IgD-negative memory B cell (primary cell): ENCODE data around the gene PTX4. TPM values are rescaled to one million over a fixed set of nuclear protein-coding genes. Genes with fewer than 3 reads are reported as not detected.

Experiments
- H3K27ac Mint-ChIP-seq, 3 donors: one replicate each; pipeline ENCODE4 v1.8.0; 2020 to 2022; ENCODE audit warnings: mild to moderate bottlenecking in 3 of 3, mixed read lengths in 3 of 3, moderate library complexity in 1 of 3
- H3K27me3 Mint-ChIP-seq: one replicate; pipeline ENCODE4 v1.8.0; 2021; ENCODE audit warnings: mixed read lengths
- H3K36me3 Mint-ChIP-seq: one replicate; pipeline ENCODE4 v1.8.0; 2020; ENCODE audit warnings: mild to moderate bottlenecking, mixed read lengths
- H3K4me1 Mint-ChIP-seq, 3 donors: one replicate each; pipeline ENCODE4 v1.8.0; 2020 to 2022; ENCODE audit warnings: mixed read lengths in 3 of 3, mild to moderate bottlenecking in 1 of 3
- H3K4me3 Mint-ChIP-seq, 4 donors: one replicate each; pipeline ENCODE4 v1.8.0; 2020 to 2022; ENCODE audit warnings: mild to moderate bottlenecking in 4 of 4, mixed read lengths in 4 of 4, moderate library complexity in 3 of 4
- H3K9me3 Mint-ChIP-seq, 3 donors: one replicate each; pipeline ENCODE4 v1.8.0; 2020 to 2021; ENCODE audit warnings: mixed read lengths in 3 of 3, mild to moderate bottlenecking in 1 of 3
- polyA plus RNA-seq: library from polyadenylated mRNA; unstranded; fragments of 300-500 nt; fragmentation: Illumina TruSeq; gene quantifications from one replicate; pipeline ENCODE4 v1.2.3, GENCODE V29; 2021

Gene PTX4
- polyA plus RNA-seq, 1 donor from 2014 or later, result not detected

DNA sequence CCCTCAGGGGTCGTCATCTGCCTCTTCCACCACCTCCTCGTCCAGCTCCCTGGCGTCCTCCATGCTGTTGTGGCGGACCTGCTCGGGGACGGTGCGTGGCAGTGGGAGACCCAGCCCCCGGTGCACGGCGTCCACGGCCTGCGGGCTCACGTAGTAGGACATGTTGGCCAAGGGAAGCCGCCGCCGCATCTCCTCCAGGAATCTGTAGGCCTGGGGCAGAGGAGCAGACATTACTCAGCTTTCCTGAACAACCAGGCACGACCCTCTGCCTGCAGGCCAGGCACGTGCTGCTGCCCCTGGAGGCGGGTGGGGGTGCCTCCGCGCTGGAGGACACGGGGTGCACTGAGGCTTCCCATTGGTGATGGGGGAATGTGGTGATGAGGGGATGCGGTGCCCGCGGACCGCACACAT lies 22.2 kb upstream of the PTX4 start:
- no peaks in the 10 kb centered on the region for H3K4me1 Mint-ChIP-seq
- no peaks in the 10 kb centered on the region for H3K36me3 Mint-ChIP-seq
- H3K27me3 Mint-ChIP-seq, result no peaks in the 10 kb centered on the region
- H3K27ac Mint-ChIP-seq, result no peak overlapping the region
- H3K9me3 Mint-ChIP-seq, result peaks cover 2 to 5% (median 4%) of the 10 kb centered on the region in 3 donors
- no peak overlapping the region for H3K4me3 Mint-ChIP-seq

DNA sequence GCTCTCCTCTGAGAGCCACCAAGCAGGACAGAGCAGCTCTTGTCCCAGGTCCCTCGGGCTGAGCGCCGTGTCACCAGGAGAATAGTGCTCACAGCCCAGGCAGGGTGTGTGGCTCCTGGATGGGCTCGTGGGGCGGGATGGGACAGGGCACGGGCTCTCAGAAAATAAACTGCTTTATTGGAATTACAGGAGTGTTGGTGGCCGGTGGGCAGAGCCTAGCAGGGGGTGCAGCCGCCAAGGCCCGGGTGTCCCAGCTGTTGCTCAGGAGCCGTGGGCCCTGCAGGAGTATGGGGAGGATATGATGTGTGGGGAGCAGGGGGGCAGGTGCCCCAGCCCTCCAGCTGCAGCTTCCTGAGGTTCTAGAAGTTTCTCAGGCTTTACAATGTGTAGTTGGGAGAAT lies 21.5 kb upstream of the PTX4 start:
- H3K27ac Mint-ChIP-seq, result no peak overlapping the region
- peak overlapping the region in 1 of 4 donors; percentile 28 for H3K4me3 Mint-ChIP-seq
- H3K4me1 Mint-ChIP-seq, result no peaks in the 10 kb centered on the region

DNA sequence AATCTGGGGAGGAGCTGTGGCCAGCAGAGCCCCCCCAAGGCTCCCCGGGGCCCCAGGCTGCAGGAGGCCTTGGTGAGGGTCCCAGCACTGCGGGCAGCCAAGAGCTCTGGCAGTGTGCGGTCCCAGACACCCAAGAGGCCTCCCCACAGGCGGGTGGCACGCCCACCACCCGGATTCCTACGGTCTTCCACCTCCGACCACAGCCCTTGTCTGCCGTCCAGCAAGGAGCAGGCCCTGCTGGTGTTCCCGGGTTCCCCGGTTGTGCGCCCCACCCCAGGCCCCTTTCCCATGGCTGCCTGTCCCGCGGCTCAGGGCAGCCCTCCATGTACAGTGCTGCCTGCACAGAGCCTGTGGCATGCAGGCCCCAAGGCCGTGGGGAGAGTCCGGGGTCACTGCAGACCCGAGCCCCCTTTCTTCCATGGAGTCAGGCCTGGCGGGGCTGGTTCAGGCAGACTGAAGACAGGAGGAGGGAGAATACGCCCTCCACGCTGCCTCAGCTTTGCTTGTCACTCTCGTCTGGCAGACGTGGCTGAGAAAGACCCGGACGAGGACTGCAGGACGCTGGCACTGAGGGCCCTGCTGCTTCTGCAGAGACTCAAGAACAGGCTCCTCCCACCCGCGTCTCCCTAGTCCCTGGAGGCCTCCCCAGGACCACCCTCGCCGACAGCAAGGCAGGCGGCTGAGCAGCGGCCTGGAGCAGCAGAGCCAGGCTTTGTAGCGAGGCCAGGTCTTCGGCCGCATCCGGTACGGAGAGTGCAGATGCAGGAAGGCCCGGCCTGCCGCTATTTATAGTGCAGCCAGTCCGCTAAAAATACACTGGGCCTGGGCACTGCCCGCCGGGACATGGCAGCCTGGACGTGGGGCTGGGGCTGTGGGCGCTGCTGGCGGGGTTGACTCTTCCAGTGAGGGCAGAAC lies 20.8 kb upstream of the PTX4 start:
- Mint-ChIP-seq H3K27ac (no peak overlapping the region), H3K36me3 (no peaks in the 10 kb centered on the region), H3K4me1 (no peaks in the 10 kb centered on the region), H3K9me3 (no peaks in the 10 kb centered on the region), H3K4me3 (no peak overlapping the region), H3K27me3 (no peaks in the 10 kb centered on the region)

More for the DNA sequence above, 21.5 kb upstream of the PTX4 start:
- Mint-ChIP-seq H3K27me3 (no peaks in the 10 kb centered on the region), H3K36me3 (no peaks in the 10 kb centered on the region), H3K9me3 (peaks cover 2 to 4% (median 3%) of the 10 kb centered on the region in 3 donors)

DNA sequence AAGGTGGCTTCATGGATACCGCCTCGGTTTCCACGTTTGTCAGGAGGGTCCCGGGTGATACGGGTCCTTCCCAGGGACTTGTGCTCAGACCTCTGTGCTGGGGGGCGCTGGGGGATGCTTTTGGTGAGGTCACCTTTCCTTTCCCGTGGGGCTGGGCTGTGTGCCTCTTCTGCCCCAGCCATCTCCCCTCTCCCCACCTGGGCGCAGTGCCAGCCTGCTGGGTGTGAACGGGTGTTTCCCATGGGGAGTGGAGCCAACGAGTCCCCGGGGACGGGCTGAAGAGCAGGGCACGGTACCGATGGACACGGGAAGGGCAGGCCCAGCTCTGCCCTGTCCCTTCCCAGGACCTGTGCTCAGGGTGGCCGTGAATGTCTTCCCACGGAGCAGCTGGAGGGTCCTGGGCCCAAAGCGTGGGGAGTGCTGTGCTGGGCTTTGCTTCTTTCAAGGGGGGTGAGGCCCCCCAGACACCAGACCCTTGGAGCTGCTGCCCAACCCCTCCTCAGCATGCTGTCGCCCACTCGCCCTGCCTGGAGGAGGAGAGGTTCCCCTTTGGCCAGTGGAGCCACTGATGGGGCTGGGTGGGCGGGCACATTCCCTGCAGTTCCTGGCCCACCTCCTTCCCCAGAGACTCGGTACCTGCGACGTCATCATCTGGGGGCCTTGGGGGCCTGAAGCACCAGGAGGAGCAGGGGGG lies 19.9 kb upstream of the PTX4 start:
- no peaks in the 10 kb centered on the region for H3K27me3 Mint-ChIP-seq
- no peak overlapping the region for H3K27ac Mint-ChIP-seq
- no peak overlapping the region for H3K4me3 Mint-ChIP-seq
- H3K36me3 Mint-ChIP-seq, result no peaks in the 10 kb centered on the region
- no peaks in the 10 kb centered on the region for H3K4me1 Mint-ChIP-seq
- no peaks in the 10 kb centered on the region for H3K9me3 Mint-ChIP-seq

DNA sequence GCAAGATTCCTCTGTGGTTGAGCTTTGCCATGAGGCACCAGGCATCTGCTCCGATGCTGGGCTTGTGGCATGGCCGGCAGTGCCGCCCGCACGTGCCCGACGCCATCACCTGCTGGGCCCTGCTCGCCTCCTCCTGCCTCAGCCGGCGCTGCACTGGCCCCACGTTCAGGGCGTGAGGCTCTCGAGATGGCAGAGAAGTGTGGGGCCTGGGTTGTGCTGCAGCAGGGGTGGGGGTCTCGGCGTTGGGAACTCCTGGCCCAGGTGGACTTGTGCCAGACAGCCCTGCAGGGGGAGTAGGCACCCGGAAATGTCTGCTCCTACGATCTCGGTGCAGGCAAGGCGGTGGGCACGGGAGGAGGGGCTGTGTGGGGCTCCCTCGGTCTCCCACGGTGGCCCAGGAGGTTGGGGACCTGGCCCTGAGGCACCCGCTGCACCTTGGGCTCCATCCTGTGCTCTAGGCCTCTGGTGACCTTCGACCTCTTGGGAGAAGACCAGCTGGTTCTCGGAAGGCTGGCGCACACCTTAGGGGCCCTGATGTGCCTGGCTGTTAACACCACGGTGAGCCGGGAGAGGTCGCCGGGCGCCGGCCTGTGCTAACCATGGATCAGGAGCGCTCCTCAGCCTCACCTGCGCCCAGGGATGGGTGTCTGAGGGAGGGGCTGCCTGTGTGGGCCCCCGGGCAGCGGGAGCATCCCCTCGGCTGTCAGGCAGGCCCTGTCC lies 17.9 kb upstream of the PTX4 start:
- Mint-ChIP-seq H3K9me3 (no peaks in the 10 kb centered on the region), H3K4me1 (no peaks in the 10 kb centered on the region), H3K27ac (no peak overlapping the region), H3K4me3 (no peak overlapping the region), H3K36me3 (no peaks in the 10 kb centered on the region), H3K27me3 (no peaks in the 10 kb centered on the region)

DNA sequence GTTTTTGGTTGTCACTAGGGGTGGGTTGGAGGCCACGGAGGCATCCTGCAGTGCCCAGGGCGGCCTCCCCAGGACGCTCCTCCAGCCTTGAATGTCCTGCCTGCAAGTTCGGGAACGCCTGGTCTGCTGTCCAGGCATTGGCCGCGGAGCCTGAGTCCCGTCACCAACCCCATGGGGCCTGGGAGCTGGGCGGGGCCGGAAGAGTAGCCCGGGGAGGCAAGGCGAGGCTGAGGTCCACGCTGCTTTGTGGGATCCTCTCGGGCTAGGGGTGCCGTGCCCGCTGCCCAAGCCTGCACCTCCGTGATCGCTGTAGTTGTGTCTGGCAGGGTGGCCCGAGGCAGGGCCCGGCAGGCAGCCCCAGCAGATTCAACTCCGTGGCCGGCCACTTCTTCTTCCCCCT lies 17.2 kb upstream of the PTX4 start:
- Mint-ChIP-seq H3K27me3 (no peaks in the 10 kb centered on the region), H3K36me3 (no peaks in the 10 kb centered on the region), H3K4me3 (no peak overlapping the region), H3K27ac (no peak overlapping the region), H3K9me3 (no peaks in the 10 kb centered on the region), H3K4me1 (no peaks in the 10 kb centered on the region)

DNA sequence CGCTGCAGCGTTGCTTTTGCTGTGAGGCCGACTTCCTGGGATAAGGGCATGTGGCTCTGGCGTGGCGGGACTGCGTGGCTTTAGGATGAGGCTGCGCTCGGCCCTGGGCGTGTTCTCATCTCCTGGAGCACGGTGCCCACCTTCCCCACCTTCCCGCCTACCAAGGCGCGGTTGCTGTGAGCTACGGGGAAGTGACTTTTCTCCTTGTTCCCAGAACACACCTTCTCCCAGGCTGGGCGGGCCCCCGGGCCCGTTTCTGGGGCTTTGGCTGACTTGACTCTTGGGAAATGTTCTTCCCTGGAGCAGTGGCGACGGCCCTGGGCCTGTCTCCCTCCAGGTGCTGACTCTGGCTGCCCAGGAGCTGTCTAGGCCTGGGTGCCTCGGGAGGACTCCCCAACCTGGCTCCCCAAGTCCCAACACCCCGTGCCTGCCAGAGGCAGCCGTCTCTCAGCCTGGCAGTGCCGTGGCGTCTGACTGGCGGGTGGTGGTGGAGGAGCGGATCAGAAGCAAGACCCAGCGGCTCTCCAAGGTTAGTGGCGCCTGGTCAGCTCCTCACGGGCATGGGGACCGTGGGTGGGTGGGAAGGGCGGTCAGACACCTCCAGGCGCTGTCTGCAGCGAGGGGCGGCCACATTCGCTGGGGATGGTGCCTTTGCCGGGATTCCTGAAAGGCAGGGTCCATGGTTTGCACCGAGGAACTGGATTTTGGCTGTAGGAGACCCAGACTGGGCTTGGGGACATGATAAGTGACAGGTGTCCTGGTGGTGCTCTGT lies 16.5 kb upstream of the PTX4 start:
- no peaks in the 10 kb centered on the region for H3K36me3 Mint-ChIP-seq
- no peaks in the 10 kb centered on the region for H3K27me3 Mint-ChIP-seq
- H3K4me1 Mint-ChIP-seq, result no peaks in the 10 kb centered on the region
- H3K9me3 Mint-ChIP-seq, result no peaks in the 10 kb centered on the region
- H3K4me3 Mint-ChIP-seq, result no peak overlapping the region
- no peak overlapping the region for H3K27ac Mint-ChIP-seq

DNA sequence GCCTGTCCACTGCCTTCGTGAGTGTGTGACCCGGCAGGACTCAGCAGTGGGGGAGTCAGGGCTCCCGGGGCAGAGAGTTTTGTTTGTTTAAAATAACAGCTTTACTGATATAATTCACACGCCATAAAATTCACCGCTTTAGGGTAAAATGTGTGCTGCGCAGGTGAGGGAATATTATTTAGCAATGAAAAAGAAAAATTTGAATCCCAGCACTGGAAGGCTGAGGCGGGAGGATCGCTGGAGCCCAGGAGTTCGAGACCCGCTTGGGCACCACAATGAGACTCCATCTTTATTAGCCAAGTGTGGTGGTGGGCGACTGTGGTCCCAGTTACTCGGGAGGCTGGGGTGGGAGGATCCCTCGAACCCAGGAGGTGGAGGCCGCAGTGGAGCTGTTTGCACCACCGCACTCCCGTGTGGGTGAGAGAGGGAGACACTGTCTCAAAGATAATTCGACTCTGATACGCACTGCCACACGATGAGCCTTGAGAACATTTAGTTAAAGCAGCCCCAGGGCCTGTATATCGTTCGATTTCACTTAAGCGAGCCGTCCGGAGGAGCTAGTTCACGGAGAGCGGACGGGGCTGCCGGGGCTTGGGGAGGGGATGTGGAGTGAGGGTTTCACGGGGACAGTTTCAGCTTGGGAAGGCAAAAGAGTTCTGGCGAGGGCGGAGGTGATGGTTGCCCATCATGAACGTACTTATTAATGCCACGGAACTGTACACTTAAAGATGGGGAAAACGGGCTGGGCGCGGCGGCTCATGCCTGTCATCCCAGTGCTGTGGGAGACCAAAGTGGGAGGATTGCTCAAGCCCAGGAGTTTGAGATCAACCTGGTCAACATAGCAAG lies 14.6 kb upstream of the PTX4 start:
- Mint-ChIP-seq H3K36me3 (peaks cover 3% of the 10 kb centered on the region), H3K4me3 (no peak overlapping the region), H3K27ac (peak overlapping the region in 1 of 3 donors; percentile 53), H3K9me3 (no peaks in the 10 kb centered on the region), H3K4me1 (no peaks in the 10 kb centered on the region), H3K27me3 (no peaks in the 10 kb centered on the region)

DNA sequence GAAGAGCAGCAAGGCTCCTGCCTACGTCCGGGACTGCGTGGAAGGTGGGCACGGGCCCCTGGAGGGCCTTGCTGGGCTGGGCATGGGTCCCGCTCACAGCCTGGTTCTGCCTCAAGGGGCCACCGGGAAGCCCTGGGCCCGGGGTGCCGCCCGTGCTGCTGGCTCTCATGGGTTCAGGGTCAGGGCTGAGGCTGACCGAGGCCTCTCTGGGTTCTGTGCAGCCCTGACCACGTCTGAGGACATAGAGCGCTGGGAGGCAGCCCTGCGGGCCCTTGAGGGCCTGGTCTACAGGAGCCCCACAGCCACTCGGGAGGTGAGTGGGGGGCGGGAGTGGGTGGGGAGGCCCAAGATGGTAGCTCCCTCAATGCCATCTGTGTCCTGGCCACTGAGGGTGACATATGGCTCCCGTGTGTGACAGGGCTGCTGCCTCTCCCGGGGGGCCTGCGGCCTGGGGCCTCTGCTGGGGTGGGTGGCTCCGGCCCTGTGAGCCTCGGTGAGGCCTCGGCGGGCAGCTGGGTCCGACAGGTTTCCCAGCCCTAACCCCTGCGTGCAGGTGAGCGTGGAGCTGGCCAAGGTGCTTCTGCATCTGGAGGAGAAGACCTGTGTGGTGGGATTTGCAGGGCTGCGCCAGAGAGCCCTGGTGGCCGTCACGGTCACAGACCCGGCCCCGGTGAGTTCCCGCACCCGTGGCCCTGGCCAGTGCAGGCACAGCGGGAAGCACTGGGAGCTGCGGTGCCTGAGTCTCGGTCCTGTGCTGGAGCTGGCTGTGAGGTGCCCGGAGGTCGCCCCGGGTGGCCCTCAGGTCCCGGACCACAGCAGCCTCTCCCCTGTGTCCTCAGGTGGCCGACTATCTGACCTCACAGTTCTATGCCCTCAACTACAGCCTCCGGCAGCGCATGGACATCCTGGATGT lies 13.6 kb upstream of the PTX4 start:
- Mint-ChIP-seq H3K36me3 (peaks cover 3% of the 10 kb centered on the region), H3K9me3 (no peaks in the 10 kb centered on the region), H3K4me1 (no peaks in the 10 kb centered on the region), H3K4me3 (no peak overlapping the region), H3K27ac (no peak overlapping the region), H3K27me3 (no peaks in the 10 kb centered on the region)

DNA sequence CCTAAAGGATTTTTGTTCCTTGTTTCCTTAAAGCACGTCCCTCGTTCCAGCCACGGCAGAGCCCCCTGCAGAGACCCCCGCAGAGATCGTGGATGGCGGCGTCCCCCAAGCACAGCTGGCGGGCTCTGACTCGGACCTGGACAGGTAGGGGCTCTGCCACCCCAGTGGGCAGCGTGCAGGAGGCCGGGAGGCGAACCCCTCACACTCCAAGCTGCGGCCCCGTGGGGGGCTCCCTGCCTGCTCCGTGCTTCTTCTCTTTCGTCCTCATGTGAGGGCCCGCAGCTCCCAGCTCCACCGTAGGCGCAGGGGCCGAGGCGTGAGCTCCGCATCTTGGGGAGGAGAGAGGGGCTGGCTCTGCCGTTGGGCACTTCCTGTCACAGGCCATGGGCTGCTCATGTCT lies 12.9 kb upstream of the PTX4 start:
- H3K27me3 Mint-ChIP-seq, result no peaks in the 10 kb centered on the region
- H3K9me3 Mint-ChIP-seq, result no peaks in the 10 kb centered on the region
- no peak overlapping the region for H3K27ac Mint-ChIP-seq
- no peak overlapping the region for H3K4me3 Mint-ChIP-seq
- H3K36me3 Mint-ChIP-seq, result peaks cover 3% of the 10 kb centered on the region
- H3K4me1 Mint-ChIP-seq, result no peaks in the 10 kb centered on the region

DNA sequence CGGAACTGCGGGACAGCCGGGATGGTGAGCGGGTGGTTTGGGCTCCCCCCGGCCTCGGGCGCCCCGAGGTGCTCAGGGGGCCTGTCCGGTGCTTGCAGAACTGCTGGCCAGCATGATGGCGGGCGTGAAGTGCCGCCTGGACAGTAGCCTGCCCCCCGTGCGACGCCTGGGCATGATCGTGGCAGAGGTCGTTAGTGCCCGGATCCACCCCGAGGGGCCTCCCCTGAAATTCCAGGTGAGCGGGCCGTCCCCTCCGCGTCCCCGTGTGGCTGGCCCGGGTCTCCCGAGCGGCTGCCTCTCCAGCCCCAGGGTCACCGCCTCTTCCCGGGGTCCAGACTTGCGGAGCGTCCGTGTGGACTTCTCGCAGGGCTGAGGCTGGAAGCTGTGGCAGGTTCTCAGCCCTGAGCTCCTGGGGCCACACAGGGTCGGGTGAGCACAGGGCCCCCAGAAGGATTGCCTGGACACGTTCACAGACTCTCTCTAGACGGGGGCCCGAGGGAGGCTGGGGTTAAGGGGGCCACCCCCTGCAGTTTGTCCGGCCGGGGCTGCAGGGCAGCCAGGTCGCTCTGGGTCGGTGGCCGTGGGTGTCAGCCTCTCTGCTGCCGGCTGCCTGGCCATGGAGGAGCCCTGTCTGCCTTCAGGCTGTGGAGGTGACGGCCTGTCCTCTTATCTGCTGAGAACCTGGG lies 11.9 kb upstream of the PTX4 start:
- no peaks in the 10 kb centered on the region for H3K4me1 Mint-ChIP-seq
- H3K27ac Mint-ChIP-seq, result no peak overlapping the region
- no peak overlapping the region for H3K4me3 Mint-ChIP-seq
- peaks cover 3% of the 10 kb centered on the region for H3K36me3 Mint-ChIP-seq
- no peaks in the 10 kb centered on the region for H3K27me3 Mint-ChIP-seq
- no peaks in the 10 kb centered on the region for H3K9me3 Mint-ChIP-seq

DNA sequence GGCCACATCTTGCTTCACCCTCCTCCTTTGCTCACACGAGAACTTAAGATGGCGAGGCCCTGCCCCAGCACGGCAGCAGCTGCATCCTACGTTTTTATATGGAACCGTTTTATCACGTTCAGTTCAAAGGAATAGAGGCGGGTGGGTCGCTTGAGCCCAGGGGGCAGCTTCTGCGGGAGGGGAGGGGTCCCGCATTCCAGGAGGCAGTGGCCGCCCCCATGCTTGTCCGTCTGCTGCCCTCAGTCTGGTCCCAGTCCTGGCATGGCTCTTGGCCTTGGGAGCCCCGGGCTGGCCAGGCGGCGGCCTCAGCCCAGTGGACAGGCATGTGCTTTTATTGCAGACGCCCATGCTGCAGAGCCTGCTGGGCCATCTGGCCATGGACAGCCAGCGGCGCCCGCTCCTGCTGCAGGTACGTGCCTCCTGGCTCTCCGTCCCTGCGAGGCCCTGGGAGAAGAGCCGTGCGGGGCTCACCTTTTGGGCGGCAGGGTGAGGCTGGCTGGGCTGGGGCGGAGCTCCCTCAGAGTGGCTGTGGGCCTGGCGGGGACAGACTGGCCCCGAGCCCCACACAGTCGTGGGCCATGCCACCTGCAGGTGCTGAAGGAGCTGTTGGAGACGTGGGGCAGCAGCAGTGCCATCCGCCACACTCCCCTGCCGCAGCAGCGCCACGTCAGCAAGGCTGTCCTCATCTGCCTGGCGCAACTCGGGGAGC lies 11.2 kb upstream of the PTX4 start:
- Mint-ChIP-seq H3K27ac (no peak overlapping the region), H3K4me3 (no peak overlapping the region), H3K9me3 (no peaks in the 10 kb centered on the region), H3K27me3 (no peaks in the 10 kb centered on the region), H3K36me3 (peaks cover 3% of the 10 kb centered on the region), H3K4me1 (no peaks in the 10 kb centered on the region)
